ENCODE data around the gene PI4KB.

The PI4KB gene

DNA sequence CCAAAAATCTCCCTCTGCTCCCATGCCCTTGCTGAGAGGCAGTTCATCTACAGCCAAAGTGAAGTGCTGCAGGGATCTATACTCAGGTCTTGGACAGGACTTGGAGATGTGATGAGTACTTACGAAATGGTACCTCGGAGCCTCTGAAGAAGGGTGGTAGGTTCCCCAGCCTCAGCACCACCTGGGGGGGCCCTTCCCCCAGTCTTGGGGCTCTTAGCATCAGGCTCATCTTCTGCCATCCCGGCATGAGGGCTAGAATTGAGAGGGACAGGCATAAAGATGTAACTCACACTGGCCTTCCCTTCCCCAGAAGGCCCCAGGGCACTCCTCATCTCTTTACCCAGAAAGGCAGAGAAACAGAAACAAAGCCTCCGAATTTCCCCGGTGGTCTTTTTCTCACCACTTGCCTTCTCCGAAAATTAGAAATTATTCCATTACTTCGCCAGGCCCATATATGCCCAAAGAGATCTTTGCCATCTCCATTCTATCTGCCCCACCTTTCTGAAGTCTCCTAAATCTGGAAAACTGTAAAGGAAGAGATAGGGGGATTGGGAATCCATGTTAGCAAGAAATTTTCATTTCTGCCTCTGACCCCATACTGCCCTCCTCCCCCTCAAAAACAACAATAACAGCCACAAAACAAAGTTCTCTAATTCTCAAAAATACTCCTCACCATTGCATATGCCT lies 19.0 kb upstream of the PI4KB start:
- no peak for DNase-seq (ENCODE audit: low read depth)

GRCh38 chr1:151344291-151344690 lies 17.1 kb upstream of the PI4KB start:
- no peak for DNase-seq (ENCODE audit: low read depth)

- DNase-seq (ENCODE audit: low read depth): no peak
Measured at GRCh38 chr1:151343587-151343986, 16.4 kb upstream of the PI4KB start.

- no peak for DNase-seq (ENCODE audit: low read depth)
Measured at GRCh38 chr1:151342569-151342968, 15.4 kb upstream of the PI4KB start.

DNA sequence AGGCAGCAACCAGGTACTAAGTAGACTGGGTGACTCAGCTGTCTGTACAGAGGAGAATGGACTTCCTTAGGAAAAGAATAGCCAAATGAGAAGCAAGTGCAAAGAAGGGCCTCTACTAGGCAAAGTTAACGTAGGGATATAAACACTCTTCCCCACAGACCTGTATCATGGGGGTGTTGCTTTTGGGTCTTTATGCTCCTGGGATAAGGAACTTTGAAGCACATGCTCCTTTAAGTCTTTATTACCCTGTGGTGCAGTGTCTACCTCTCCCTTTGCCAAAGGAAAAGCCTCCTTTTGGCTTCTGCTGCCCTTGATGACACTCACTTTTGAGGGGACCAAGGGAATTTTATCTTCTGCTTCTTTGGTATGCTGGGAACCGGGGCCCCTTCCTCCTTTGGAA lies 14.8 kb upstream of the PI4KB start:
- DNase-seq (ENCODE audit: low read depth): no peak

DNA sequence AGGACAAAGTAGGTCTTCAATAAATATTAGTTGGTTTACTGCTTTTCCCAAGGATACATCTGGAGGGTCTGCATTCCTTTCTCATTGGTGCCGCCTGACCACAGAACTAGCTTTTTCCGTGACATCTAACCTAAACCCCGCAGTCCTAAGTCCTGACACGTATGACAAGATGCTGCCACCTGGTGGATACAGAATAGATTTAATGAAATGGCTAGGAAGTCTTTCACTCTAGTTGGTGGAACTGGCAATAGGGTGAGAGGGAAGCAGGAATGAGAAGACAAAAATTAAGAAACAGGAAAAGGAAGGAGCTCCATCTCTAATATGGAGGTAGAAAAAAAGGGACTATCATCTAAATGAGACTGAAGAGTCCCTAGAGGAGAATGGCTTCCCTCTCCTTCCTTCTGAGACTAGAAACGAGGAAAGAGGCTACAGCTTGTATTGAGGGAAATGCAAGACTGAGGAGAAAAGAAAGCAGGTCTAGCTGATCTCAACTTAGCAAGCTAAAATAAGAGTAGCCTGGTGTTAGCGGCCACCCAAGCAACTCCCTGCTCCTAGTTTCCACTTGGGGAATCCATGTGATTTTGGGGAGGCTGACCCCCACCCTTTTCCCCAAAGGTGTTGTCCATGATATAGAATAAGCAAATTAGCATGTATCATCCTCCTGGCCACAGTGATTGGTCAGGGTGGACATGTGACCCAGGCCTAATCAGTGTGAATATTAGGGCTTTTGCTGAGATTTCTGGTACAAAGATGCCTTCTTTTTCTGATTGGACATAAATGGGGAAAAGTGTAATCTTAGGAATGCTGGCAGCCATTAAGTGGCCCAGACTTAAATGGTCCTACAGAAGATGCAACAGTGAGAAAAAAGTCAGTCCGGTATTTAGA lies 13.9 kb upstream of the PI4KB start:
- peak; percentile 43 for DNase-seq (ENCODE audit: low read depth)

- no peak for DNase-seq (ENCODE audit: low read depth)
Measured at GRCh38 chr1:151336556-151336955, 9.3 kb upstream of the PI4KB start.

GRCh38 chr1:151334822-151335221 lies 7.6 kb upstream of the PI4KB start:
- no peak for DNase-seq (ENCODE audit: low read depth)

DNA sequence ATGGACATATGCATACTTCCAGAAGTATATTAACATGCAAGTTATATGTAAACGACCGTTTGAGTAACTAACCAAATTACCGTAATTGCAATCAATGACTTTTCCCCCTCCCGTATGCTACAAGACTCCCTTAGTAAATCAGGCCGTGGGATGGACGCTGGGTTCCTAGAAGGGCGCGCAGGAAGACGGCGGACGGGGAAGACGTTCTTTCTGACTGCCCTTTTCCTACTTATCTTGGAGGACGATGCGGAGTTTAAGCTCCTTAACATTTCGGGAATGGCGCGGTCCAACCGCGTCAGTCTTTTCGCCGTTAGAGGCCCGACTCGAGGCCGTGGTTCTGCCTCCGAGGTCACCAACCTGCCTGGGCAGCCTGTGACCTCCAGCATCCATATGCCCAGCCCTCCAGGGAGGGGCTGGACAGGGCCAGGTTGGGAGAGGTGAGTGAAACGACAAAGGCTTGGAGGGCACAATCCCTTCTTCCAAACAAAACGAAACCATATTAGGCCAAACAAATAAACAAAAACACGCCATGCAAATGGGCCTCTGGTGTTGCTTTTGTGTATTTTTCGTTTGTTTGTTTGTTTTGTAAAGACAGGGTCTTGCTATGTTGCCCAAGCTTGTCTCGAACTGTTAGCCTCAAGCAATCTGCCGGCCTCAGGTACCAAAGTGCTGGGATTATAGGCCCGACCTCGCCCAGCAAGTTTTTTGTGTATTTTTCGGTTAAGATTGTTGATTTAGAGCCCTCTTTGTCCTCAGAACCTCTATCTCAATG lies 873 bp upstream of the PI4KB start:
- DNase-seq (ENCODE audit: low read depth): no peak

DNA sequence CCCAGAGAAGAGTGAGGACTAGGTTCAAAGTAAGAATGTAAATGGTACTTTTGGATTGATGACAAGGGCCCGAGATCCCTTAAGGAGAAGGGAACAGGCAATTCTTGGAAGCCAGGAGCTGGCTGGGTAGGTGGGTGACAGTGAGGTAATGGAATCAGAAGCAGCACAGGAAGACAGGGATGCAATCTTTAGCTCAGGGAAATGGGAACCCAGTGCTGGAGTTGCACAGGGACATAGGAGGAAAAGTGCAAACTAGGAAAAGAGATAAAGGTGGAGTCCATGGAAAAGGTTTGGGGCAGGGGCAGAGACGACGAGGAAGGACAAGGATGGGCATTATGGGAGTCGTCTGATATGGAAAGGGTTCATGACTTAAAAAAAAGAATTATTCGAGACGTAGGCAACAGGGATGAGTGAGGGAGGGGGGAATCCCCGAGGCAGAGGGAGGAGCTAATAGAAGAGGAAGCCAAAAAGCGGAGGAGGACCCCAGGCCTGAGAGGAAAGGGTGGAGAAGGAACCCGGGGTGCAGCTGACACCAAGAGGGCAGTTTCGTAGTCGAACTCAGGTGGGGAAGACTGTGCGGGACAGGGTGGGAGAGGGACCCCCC lies 495 bp downstream of the PI4KB start:
- DNase-seq (ENCODE audit: low read depth): peak; percentile 52

GRCh38 chr1:151325646-151326429 lies 1.4 kb downstream of the PI4KB start:
- DNase-seq (ENCODE audit: low read depth): no peak

- DNase-seq (ENCODE audit: low read depth): no peak
Measured at GRCh38 chr1:151325231-151325630, 2.0 kb downstream of the PI4KB start.

GRCh38 chr1:151324390-151324930 lies 2.8 kb downstream of the PI4KB start:
- no peak for DNase-seq (ENCODE audit: low read depth)

DNA sequence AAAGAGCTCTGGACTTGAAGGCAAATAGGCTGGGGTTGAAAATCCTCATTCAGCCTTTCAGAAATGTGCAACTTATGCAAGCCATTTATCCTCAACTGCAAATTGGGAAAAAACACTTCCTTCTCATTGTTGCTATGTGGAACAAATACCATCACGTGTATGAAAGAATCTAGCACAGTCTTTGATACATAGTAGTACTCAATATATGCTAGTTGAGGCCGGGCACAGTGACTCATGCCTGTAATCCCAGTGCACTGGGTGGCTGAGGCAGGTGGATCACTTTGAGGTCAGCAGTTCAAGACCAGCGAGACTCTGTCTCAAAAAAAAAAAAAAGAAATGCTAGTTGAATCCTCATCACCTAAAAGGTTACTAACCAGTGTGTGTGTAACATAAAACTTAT lies 8.2 kb downstream of the PI4KB start:
- no peak for DNase-seq (ENCODE audit: low read depth)

DNA sequence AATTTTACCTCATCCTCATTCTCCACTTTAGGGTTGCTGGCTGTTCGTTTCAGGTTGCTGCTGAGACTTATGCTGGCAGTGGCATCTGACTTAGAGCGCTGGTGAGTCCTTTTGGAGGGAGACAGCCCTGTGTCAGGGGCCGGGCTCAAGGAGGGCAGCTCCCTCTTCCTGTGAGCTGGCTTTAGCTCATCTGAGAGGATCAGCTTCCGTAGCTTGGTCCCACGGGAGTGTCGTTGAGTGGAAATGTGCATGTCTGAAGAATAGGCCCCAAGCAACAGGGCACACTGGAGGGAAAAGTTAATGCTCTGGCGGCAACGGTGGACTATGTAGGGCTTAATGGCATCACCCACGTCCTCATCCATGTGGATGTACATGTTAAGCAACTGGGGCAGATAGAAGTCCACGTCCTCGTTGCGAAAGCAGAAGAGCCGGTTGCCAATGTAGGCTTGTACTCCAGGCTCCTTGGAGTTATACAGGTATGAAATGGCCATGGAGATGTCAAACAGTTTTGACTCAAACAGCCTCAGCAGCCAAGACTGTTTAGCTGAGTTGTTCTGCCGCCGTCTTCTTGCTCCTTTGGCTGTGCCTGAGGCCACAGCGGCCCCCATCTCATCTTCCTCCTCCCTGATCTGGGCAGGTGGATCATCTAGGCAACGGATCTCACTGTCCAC lies 11.5 kb downstream of the PI4KB start:
- no peak for DNase-seq (ENCODE audit: low read depth)

DNA sequence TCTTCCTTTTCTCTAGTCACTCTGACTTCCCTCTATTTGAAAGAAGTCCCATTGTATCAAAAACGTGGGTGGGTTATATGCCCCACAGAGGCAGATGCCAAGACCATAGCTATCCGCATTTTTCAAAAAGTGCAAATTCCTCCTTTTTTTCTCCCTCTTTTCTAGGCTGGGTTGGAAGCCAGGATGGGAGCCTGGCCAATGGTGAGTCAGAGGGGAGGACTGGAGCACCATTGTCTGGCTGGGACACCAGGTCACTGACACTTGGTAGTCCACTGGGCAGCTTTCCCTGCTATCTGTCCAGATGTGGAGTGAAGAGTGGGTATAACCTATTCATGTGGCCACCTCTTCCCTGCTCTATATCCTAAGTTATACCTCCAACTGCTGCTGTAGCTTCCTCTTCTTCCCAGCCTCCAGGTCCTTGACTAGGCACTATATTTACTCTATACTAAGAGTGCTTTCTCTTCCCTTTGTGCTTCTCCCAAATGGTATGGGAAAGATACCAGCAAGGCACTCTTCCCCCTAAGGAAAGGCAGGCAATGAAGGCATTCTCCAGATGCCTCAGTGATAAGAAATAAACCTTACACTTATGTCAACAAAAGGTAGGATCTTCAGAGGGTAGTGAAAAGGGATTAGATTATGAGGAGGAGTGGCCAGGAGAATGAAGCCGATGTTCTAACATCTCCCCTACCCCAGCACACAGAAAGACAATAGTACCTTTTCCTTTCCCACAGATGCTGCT lies 12.9 kb downstream of the PI4KB start:
- DNase-seq (ENCODE audit: low read depth): no peak

GRCh38 chr1:151313501-151313900 lies 13.7 kb downstream of the PI4KB start:
- DNase-seq (ENCODE audit: low read depth): no peak

DNA sequence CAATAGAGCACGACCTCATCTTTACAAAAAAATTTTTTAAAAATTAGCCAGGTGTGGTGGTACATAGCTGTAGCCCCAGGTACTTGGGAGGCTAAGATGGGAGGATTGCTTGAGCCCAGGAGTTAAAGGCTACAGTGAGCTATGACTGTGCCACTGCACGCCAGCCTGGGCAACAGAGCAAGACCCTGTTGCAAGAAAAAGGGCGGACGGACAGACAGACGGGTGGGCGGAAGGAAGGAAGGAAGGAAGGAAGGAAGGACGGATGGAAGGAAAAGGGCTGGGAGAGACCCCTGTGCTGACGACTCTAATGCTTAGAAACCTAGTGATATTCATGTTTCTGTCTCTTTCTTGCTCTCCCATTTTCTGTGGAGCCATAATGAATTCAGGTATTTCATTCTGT lies 14.4 kb downstream of the PI4KB start:
- no peak for DNase-seq (ENCODE audit: low read depth)

DNA sequence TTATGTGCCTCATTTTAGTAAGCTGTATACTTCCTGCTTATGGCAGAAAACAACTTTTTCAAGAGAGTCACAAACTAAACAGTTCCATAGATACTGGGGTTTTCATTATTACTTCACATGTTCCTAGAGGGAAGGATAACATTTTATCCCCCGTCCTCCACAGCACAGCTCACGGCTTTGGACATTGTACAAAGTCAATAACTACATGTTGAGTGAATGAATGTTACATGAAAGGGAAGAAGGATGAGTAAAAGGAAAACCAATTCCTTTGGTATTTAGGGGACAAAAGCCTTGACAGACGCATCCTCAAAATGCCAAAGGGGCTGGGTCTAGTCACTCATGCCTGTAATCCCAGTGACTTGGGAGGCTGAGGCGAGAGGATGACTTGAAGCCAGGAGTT lies 14.8 kb downstream of the PI4KB start:
- no peak for DNase-seq (ENCODE audit: low read depth)
